Endothelial cell of umbilical vein (primary cell): ENCODE measurements around the gene CPNE1.

ENCODE experiments used
- EZH2 ChIP-seq: IDR thresholded peaks from 2 replicates; pipeline ENCODE4 v1.6.1; 2012; ENCODE audit warnings: borderline replicate concordance, low read depth, mild to moderate bottlenecking, moderate library complexity, low read length, inconsistent platforms; ENCODE audit not compliant: severe bottlenecking
- FOS ChIP-seq: IDR thresholded peaks from 2 replicates; pipeline ENCODE4 v1.6.1; 2011; ENCODE audit warnings: mild to moderate bottlenecking, low read length, moderate library complexity, borderline replicate concordance; ENCODE audit not compliant: insufficient read depth
- GATA2 ChIP-seq: IDR thresholded peaks from 2 replicates; pipeline ENCODE4 v1.7.0; 2011; ENCODE audit warnings: low read depth, mild to moderate bottlenecking, moderate library complexity, mixed read lengths, low read length; ENCODE audit not compliant: insufficient read length, insufficient read depth
- MAX ChIP-seq: IDR thresholded peaks from 2 replicates; pipeline ENCODE4 v1.6.1; 2011; ENCODE audit not compliant: insufficient read depth, insufficient read length
- TF ChIP-seq, protein P1 (sequence below), 2 donors: IDR thresholded peaks; 1 replicate in 1 of 2; 2 replicates in 1 of 2; pipeline ENCODE4 v1.5.1; 2011; ENCODE audit warnings: low read length in 2 of 2, mild to moderate bottlenecking in 2 of 2, moderate library complexity in 2 of 2, control low read depth in 1 of 2, inconsistent platforms in 1 of 2, low read depth in 1 of 2; ENCODE audit not compliant: insufficient read depth in 1 of 2; ENCODE audit errors: extremely low read depth in 1 of 2

DNA sequence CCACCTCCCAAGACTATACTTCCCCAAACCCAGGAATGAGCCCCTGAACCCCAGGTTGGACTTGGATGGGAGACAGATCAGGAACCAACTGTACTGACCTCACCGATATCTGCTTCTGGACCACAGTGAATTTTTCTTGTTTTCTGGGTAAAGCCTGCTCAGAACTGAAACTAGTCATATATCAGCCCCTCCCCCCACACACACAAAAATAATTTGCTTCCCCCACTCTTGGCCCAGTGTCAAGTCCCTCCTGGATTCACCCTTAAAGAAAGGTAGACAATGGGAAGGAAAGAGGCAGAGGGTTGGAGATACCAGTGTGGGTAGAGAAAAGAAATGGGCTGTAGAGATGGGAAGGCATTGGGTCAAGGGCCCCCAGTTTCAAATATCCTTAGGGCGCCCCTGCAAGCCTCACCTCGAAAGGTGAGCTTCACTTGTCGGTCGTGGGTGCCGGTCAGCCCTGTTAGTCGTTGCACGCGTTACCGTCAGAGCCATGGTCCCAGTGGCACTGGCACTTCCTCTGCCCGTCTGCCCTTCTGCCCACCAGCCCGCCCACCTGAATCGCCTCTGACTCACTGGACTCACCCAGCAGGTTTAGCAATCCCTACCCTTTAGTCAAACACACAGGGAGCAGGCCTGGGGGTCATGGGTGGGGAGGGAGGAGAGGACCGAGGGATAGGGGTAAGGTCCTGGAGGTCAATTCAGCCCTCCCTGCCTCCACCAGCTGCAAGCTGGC, 57.5 kb downstream of the CPNE1 start:
- TF ChIP-seq, protein P1, sequence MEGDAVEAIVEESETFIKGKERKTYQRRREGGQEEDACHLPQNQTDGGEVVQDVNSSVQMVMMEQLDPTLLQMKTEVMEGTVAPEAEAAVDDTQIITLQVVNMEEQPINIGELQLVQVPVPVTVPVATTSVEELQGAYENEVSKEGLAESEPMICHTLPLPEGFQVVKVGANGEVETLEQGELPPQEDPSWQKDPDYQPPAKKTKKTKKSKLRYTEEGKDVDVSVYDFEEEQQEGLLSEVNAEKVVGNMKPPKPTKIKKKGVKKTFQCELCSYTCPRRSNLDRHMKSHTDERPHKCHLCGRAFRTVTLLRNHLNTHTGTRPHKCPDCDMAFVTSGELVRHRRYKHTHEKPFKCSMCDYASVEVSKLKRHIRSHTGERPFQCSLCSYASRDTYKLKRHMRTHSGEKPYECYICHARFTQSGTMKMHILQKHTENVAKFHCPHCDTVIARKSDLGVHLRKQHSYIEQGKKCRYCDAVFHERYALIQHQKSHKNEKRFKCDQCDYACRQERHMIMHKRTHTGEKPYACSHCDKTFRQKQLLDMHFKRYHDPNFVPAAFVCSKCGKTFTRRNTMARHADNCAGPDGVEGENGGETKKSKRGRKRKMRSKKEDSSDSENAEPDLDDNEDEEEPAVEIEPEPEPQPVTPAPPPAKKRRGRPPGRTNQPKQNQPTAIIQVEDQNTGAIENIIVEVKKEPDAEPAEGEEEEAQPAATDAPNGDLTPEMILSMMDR (IDR thresholded peaks at IDR 0.05; ENCODE audit: extremely low read depth in 1 of 2, insufficient read depth in 1 of 2, low read depth in 1 of 2, low read length in 2 of 2), result no peak
- TF ChIP-seq MAX, result no peak
- no peak for TF ChIP-seq FOS
- TF ChIP-seq EZH2, result no peak
- no peak for TF ChIP-seq GATA2
